Non-pigmented ciliary epithelial cell (primary cell): ENCODE data around the gene SCCPDH.
"Not testable (repeated sequence)": the region's sequence is repeated elsewhere in the genome, so short reads cannot be mapped to it uniquely, and the experiment has no call there.

Experiments used
- DNase-seq: peaks from one replicate; pipeline ENCODE4 v3.0.0-alpha.2; 2010; ENCODE audit warnings: low read depth

The SCCPDH gene

DNA sequence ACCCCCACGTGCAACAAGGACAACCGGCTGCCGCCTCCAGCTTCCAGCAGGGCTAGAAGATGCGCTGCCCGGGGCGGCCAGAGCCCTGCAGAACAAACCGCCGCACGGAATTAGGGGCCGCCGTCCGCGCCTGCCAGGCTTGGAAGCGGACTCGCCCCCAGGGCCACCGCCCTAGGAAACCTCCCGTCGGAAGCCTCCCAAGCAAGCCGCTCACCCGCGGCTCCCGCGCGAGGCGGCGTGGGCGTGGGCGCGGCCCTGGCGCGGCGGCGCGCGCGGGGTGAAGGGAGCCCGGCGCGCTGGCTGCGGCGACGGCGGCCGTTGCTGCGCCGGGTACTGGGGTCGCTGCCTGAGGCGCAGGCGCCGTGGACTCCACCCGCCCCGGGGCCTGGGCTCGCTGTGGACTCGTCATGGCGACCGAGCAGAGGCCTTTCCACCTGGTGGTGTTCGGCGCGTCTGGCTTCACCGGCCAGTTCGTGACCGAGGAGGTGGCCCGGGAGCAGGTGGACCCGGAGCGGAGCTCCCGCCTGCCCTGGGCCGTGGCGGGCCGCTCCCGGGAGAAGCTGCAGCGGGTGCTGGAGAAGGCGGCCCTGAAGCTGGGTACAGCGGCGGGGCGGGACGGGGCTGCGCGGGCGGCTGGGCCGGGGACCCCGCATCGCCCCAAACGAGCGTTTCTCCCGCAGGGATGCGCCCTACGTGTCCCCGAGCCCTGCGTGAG lies at the start of gene SCCPDH:
Gene SCCPDH, plus strand, starts transcription at position 394 of the 715 bp plus-strand sequence. Its CDS starts 14 bp downstream, at position 408.
- no peak for DNase-seq

- DNase-seq = no peak
These were observed 46.4 kb upstream of the SCCPDH start for GRCh38 chr1:246677842-246678241.

DNA sequence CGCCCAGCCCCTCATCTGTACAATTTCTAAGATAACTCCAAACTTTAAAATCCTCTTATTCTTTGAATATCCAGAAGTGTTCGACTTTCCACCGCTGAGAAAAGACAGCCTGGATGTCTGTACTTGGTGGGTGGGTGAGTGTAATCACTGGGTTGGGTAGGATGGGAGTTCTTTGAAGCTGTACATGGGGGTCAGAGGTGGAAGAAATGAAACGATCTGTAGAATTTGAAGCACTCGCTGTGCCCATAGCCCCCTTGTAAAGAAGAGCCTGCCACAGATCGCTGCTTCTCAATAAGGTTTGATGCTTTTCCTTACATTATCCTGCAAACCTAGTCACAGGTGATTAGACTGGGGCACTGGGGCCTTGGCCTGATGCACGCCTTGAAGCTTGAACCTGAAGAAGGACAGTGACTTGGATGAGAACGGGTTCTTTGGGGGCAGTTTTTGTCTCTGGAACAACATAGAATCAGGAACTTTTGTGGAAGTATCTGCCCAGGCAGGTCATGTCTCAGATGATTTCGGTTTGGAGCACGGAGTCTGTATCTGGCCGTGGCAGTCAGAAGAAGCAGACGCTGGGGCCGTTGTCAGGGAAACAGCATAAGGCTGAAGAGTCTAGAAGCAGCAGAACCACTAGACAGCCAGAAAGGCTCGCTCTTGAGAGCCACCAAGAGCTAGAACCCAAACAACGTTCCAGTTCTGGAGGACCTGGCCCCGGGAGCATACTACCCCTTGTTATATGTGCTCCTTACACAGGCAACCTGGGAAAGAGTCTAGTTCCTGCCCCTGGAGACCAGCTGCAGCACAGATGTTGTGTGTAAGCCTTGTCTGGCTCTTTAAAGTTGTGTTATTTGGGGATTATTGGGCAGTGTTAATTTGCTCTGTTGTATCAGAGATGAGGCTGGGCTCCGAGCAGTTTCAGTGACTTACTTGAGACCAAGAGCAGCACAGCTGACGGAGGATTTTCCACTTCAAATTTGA lies 45.1 kb upstream of the SCCPDH start:
- DNase-seq = no peak

DNA sequence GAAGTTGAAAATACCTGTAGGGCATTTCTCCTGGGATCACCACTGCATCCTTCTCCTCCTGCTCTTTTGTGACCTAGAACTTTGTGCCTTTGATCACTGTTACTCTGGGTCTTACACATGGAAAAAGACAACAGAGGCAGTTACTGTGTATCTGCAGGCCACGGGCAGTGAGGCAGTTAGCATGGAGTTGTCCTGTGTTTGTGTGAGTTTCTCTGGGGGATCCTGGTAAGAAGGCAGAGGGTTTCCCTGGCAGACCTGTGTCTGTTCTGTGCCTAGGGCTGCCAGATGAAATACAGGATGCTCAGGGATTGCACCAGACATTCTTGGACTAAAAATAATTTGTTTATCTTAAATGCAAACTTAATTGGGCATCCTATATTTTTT lies 44.4 kb upstream of the SCCPDH start:
- no peak for DNase-seq

DNA sequence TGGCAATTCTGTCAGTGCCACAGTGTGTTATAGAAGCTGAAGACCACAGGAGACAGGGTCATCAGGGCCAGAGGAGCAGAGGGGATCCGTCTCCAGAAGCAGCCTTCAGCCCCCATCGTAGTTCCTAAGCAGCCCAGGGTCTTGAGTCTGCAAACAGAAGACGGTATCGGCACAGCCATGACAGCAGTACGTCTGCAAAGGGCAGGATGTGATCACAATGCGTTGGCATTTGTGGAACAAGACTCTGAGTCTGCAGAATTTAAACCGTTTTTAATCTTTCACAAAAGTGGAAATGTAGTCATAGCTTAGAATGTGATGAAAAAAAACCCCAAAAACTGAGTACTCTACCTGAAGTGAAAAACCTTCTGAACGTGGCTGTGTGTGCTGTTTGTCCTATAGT lies 44.0 kb upstream of the SCCPDH start:
- no peak for DNase-seq

- DNase-seq = no peak
These were observed 43.5 kb upstream of the SCCPDH start for GRCh38 chr1:246680696-246681130.

- no peak for DNase-seq
These were observed 42.0 kb upstream of the SCCPDH start for GRCh38 chr1:246681900-246682895.

DNA sequence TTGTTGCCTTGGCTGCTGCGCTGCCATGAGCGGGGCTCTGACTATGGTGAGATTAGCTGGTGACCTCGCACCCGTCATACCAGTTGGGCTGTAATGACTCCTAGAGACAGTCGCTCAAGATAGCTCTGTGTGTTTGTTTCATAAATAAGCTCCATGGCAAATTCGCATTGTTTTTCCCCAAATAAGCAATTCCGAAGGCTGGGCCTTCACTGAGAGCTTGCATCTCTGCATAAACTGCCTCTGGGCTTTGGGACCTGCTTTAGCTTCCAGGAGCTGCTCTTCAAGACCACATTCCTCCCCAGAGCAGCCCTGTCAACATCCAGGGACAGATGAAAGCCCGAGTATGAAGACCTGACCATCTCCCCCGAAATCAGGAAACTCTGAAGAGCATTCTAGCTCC lies 40.7 kb upstream of the SCCPDH start:
- DNase-seq = no peak

DNA sequence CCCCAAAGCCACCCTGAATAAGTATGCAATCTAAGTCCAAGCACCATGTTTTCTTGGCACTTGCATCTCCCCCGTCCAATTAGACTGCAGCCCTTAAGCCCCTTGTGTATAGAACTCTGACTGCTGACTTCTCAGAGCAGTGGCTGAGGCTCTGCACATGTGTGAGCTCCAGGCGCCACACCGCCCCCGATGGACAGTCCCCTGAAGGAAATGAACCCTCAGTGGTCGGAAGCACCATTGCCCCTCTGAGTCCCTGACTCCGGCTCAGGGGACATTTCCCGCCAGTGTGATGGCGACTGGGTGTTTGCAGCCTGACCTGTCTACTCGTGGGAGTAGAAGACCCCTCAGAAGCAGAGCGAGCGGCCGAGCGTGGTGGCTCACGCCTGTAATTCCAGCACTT lies 37.2 kb upstream of the SCCPDH start:
- DNase-seq = no peak

DNA sequence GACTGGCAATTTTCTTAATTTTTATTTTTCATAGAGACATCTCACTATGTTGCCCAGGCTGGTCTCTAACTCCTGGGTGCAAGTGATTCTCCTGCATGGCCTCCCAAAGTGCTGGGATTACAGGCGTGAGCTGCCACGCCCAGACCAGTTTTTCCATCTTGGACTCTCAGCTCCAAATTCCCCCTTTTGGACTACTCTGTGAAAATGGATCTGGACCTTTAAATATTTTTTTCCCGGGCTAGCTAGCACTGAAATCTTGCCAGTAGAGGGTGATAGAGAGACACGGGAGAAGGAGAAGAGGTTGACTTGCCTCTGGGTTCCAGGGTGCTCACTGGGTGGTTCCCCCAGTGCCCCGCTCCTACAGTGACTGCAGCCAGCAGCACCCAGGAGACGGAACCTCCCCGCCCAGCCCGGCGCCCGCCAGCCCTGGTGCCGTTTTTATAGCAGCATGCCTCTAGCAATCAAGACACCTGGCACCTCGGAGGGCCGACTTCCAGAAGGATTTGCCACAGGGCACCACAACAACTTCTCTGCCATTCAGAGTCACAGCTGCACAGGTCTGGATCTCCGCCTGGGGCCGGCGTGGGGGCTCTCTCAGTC lies 34.7 kb upstream of the SCCPDH start:
- no peak for DNase-seq

- DNase-seq = no peak
These were observed 34.1 kb upstream of the SCCPDH start for GRCh38 chr1:246690100-246690499.

DNA sequence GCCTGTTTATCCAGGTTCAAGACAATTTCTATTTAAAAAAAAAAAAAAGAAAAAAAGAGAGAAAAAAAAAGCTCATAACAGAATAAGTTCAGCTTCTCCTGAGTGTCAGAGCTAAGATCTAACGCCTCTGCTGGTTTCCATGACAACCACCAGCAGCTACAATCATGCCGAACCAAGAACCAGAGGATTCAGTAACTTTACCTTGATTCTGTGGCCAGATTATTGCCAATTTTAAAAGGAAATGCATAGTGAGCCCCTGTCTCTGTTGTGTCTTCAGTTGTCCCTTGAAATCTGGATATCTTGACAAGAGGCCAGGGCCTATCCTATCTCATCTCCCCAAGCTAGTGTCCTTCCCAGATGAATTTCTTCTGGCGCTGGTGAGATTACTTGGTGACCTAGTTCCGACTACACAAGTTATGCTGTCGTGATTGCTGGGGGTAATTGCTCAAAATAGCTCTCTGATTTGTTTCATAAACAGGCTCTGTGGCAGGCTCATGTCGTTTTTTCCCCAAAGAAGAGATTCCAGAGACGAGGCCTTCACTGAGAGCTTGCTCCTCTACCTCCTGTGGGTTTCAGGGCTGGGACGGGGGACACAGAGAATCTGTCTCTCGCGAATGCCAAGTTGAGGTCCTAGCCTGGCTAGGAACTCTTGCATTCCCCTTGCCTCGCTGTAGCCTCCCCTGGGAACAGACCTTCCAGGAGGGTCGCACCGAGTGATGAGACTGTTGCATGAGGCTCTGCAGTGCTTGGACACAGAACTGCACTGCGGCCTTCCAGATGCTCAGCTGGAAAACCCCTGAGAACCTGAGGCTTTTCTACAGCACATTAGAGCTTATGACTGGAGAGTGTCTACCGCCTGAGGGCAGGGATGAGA lies 32.4 kb upstream of the SCCPDH start:
- no peak for DNase-seq

DNA sequence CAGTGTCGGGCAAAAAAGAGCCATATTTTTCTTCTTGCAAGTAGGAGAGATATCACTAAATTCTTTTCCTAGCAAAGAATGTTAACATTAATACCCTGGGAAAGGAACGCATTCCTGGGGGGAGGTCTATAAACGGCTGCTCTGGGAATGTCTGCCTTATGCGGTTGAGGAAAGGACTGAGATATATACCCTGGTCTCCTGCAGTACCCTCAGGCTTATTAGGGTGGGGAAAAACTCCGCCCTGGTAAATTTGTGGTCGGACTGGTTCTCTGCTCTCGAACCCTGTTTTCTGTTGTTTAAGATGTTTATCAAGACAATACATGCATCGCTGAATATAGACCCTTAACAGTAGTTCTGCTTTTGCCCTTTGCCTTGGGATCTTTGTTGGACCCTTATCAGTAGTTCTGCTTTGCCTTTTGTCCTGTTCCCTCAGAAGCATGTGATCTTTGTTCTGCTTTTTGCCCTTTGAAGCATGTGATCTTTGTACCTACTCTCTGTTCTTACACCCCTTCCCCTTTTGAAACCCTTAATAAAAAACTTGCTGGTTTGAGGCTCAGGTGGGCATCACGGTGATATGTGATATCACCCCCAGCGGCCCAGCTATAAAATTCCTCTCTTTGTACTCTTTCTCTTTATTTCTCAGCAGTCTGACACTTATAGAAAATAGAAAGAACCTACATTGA lies 29.9 kb upstream of the SCCPDH start:
- DNase-seq = not testable (repeated sequence)

- DNase-seq = no peak
These were observed 29.1 kb upstream of the SCCPDH start for GRCh38 chr1:246695136-246695535.

DNA sequence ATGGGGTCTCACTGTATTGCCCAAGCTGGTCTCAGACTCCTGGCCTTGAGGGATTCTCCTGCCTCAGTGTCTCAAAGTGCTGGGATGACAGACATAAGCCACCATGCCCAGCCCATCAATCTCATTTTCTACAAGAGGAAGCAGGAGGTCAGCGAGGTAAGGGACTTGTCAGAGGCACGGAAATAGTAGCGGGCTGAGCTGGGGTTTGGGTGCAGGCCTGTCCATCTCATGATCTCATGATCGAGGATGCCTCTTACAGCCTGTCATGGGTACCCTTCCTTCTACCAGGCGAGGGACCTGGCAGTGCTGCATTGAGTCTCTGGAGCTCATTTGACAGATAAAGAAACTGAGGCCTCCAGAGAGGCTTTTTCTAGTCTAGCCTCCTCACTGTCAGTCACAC lies 28.5 kb upstream of the SCCPDH start:
- no peak for DNase-seq

DNA sequence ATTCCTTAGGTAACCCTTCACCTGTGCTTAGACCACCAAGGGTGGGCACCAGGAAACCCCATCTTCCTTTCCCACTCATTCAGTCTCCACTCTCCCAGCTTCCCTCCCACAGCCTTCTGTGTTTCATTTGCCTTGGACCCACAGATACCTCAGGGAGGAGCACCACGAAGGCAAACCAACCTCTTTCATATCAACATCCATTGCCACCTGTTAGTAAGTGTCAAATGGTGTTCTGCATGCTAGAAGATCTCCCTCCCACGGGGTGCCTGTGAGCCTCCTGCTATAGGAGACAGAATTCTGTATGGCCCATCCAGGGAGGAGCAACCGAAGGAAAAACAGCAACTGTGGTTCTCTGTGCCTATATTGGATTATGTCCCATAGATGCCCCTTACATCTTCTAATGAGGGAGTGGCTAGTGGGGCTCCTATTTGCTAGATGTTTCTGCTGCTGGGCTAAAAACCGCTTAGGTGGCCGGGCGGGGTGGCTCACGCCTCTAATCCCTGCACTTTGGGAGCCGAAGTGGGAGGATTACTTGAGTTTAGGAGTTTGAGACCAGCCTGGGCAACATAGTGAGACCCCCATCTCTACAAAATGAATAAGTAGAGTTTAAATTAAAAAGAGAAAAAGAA lies 25.6 kb upstream of the SCCPDH start:
- DNase-seq = no peak

GRCh38 chr1:246699095-246699735 lies 25.0 kb upstream of the SCCPDH start:
- DNase-seq = peak; percentile 78

- DNase-seq = no peak
These were observed 20.6 kb upstream of the SCCPDH start for GRCh38 chr1:246703581-246703980.

DNA sequence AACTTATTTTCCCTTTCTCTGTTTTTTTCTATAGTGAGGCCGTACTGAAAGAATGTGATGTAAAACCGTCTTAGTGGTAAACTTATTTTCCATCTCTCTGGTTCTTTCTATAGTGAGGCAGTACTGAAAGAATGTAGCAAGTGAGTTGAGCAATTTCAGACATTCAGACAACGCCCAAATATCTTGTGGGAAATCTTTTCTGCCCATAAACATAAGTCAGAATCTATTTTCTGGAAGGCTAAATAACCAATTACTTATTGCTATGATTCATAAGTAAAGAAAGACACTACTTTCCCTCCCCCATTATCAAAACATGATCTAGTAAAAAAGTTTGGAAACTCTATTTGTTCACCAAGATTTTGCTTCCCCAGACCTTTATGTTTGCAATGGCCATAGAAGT lies 18.8 kb upstream of the SCCPDH start:
- peak; percentile 86 for DNase-seq
